Body of pancreas (tissue), 4 donors: Measurements from ENCODE around the gene CYP46A1.

Experiments used
- CTCF ChIP-seq, 7 experiments: fragments of 450-650 bp in 4 of 7; fragments of 200-600 bp in 3 of 7; sonication (generic) in 3 of 7; IDR thresholded peaks; one replicate each; pipeline ENCODE4 v1.5.1; 2016 to 2019; ENCODE audit warnings: antibody characterized with exemption in 7 of 7
- POLR2A ChIP-seq, 3 donors: fragments of 450-650 bp; IDR thresholded peaks; one replicate each; pipeline ENCODE4 v1.6.1; 2016; ENCODE audit warnings: antibody characterized with exemption in 3 of 3, mild to moderate bottlenecking in 2 of 3

DNA sequence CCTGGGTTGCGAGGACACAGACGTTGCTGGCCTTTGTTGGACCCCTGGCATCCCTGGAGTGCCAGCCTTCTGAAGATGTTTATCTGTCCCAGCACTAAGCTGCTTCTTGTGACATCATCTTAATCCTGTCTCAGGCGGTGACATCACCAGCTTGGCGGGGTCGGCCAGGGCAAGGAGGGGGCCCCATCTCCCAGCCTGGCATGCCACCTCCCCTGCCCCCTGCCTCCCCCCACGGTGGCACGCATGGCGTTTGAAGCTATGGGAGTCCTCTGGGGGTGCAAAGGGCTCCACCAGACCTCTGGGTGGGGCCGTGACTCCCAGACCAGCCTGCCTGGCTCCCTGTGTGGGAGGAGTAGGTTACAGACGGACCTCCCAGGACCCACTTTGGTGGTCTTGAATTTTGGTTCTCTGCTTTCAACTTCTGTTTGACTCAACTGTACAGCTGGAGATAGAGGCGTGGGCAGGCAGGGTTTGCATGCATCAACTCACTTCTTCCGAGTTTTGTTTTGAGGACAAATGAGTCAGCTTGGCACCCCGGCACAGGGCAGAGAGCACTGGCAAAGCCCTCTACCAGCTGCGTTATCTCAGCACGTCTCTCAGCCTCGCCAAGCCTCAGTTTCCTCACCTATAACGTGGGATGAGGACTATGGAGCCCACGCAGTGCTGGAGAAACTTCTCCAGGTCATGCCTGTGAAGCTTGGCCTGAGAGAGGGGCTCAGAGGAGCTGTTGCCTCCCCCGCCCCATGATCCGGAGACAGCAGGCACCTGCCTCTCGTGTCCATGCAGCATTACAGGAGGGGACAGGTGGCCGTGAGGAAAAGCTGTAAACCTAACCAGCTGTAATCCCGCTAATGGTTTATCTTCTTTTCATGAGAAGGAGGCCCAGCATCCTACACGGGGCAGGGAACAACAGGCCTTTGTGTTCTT is 70.3 kb downstream of the CYP46A1 start:
- no peak for TF ChIP-seq CTCF (IDR thresholded peaks at IDR 0.05)
- no peak for TF ChIP-seq POLR2A (IDR thresholded peaks at IDR 0.05)
